ENCODE results near the gene HRK. TPM values are rescaled to one million over a fixed set of nuclear protein-coding genes. Genes with fewer than 3 reads are reported as not detected.

HRK gene
- total and polyA plus RNA-seq, 5 donors from 2014 or later: 0.25 TPM; not detected in 4

Other genes with a start within 250 kb of the HRK start
- 22.8 TPM for gene SPRING1, start 143.4 kb downstream of the HRK start, total RNA-seq
- 10 to 100 TPM; 18.2 to 28.5 (median 23.2) TPM for gene SPRING1, start 143.4 kb downstream of the HRK start, polyA plus RNA-seq
- 9.7 TPM for gene RNFT2, start 143.1 kb downstream of the HRK start, total RNA-seq
- gene RNFT2, start 143.1 kb downstream of the HRK start, polyA plus RNA-seq: 1 to 10 TPM in 3 of 4 donors, under 1 TPM in 1; 0.69 to 6.6 (median 1.9) TPM
- 10.4 TPM for gene FBXW8, start 29.5 kb upstream of the HRK start, total RNA-seq
- gene FBXW8, start 29.5 kb upstream of the HRK start, polyA plus RNA-seq: 1 to 10 TPM; 3.6 to 6.9 (median 5.5) TPM
- gene TESC, start 218.0 kb upstream of the HRK start, total RNA-seq: 9.4 TPM
- gene TESC, start 218.0 kb upstream of the HRK start, polyA plus RNA-seq: 10 to 100 TPM in 1 of 4 donors, 1 to 10 TPM in 3; 4.4 to 11.7 (median 6.7) TPM

All from CD4-positive, CD25-positive, alpha-beta regulatory T cell (primary cell).